NCI-H2107 treated with DMSO at 0.1 percent for 48 hours (cell line): ENCODE data around the gene CXCL9.
"Not testable (repeated sequence)": the region's sequence is repeated elsewhere in the genome, so short reads cannot be mapped to it uniquely, and the experiment has no call there.

Experiments used
- DNase-seq: peaks from one replicate; lab custom pipeline; 2025; ENCODE audit not compliant: unreplicated experiment; lab: John Stamatoyannopoulos, UW

CXCL9 gene

DNA sequence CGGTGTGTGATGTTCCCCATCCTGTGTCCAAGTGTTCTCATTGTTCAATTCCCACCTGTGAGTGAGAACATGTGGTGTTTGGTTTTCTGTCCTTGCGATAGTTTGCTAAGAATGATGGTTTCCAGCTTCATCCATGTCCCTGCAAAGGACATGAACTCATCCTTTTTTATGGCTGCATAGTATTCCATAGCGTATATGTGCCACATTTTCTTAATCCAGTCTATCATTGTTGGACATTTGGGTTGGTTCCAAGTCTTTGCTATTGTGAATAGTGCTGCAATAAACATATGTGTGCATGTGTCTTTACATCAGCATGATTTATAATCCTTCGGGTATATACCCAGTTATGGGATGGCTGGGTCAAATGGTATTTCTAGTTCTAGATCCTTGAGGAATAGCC is 45.2 kb downstream of the CXCL9 start:
- not testable (repeated sequence) for DNase-seq

DNA sequence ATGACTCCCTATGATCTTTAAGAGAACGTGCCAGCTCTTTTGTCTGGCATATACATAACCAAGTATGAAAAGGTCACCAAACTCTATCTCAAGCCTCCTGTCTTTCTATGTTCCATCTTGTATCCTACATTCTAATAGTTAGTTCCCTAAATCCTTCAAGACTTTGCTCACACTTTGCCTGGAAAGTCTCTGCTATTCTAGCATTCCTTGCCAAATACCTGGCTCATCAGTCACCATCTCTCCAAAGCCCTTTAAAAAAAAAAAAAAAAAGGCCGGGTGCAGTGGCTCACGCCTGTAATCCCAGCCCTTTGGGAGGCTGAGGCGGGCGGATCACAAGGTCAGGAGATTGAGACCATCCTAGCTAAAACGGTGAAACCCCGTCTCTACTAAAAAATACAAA is 48.8 kb downstream of the CXCL9 start:
- not testable (repeated sequence) for DNase-seq

DNA sequence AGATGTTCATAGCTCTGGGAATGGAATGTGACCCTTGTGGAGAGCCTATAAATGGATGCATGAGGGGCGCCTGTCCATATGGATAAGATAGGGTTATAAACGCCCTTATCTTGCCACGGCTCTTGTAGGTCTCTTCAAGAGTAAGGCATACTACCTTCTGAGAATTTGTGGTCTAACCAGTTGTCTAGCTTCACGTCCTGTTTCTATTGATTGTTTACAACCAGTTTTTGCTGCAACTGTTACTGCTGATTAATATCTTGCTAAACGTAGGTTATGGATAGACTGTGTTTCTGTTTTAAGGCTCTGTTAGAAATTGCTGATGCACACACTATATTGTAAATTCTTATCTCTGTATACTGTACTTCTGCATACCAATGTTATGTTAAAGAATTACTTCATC is 52.5 kb downstream of the CXCL9 start:
- DNase-seq: not testable (repeated sequence)

DNA sequence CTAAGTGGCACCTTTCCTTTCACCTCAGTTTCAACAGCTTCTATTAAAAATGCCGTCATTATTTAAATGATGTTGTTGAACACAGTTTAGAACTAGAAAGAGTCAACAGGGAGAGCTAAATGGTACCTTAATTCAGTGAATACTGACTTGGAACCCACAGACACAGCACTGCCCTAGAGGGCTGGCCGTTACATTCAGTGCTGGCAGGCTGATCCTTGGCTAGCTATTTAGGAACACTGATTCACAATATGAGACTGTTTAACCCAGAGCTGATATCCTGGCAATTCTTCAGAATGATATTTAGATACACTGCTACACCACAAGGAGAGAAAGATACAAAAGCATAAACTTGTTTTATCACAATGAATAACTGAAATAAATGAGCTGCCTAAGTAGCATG is 53.8 kb downstream of the CXCL9 start:
- no peak for DNase-seq
